Measurements from ENCODE around the gene FTSJ1.

The FTSJ1 gene

GRCh38 chrX:48475296-48475695 lies 703 bp upstream of the FTSJ1 start:
- H3K4me1 ChIP-seq (ENCODE audit: low read length), result no peaks in the 10 kb centered on the region
- H3K4me2 ChIP-seq (ENCODE audit: low read depth, low read length), result peak overlapping the region; percentile 74
- H3K9me3 ChIP-seq (replicated peaks; ENCODE audit: insufficient read depth, low read length), result no peaks in the 10 kb centered on the region
- DNase-seq, result no peak
- TF ChIP-seq CTCF (IDR thresholded peaks at IDR 0.05; ENCODE audit: low read length) (no peak), EZH2phosphoT487 (IDR thresholded peaks at IDR 0.05; ENCODE audit: low read length) (no peak), EZH2 (optimal IDR thresholded peaks at IDR 0.05; ENCODE audit: low read depth, low read length) (no peak)
- H4K20me1 ChIP-seq (ENCODE audit: insufficient read depth, low read length), result no peaks in the 10 kb centered on the region
- H3K9me2 ChIP-seq (replicated peaks; ENCODE audit: insufficient read depth, low read length), result no peaks in the 10 kb centered on the region
- peak overlapping the region; percentile 80 for H2AFZ ChIP-seq (ENCODE audit: low read length)
- no peaks in the 10 kb centered on the region for H3K27me3 ChIP-seq (replicated peaks; ENCODE audit: insufficient read depth, low read length)
- H3K9ac ChIP-seq (ENCODE audit: low read length), result peak overlapping the region; percentile 89
- H3K79me2 ChIP-seq (ENCODE audit: low read length), result peaks cover 36% of the 10 kb centered on the region
- no peaks in the 10 kb centered on the region for H3F3A ChIP-seq (ENCODE audit: insufficient read depth, low read length)
- H3K36me3 ChIP-seq (replicated peaks; ENCODE audit: insufficient read depth, low read length), result no peaks in the 10 kb centered on the region
- peak overlapping the region; percentile 90 for H3K4me3 ChIP-seq (ENCODE audit: low read length)
- peak overlapping the region; percentile 57; the same call in 1 of the 2 replicates for H3K27ac ChIP-seq (ENCODE audit: low read length)

DNA sequence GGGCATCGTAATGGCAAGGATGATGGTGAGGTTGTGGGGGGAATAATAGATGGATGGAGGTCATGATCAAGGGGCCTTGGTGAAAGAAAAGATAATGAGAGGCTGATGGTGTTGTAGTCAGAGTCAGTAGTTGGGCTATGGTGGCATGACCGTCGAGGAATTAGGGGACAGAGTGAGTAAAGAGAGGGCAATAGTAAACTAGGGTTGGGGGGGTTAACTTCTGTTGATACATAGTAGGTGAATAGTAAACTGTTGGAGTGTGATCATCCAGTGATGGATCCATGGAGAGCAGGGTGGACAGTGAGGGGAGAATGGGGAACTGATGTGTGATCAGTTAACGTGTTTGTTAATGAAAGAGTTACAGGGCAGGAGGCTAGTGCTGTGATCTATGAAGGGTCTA lies 920 bp downstream of the FTSJ1 start:
- H3K4me1 ChIP-seq (ENCODE audit: low read length), result no peaks in the 10 kb centered on the region
- H3K4me2 ChIP-seq (ENCODE audit: low read depth, low read length), result peak overlapping the region; percentile 74
- no peaks in the 10 kb centered on the region for H3K36me3 ChIP-seq (replicated peaks; ENCODE audit: insufficient read depth, low read length)
- H3K9me3 ChIP-seq (replicated peaks; ENCODE audit: insufficient read depth, low read length), result no peaks in the 10 kb centered on the region
- no peak overlapping the region for H3K27ac ChIP-seq (ENCODE audit: low read length)
- no peak for DNase-seq
- H3K79me2 ChIP-seq (ENCODE audit: low read length), result peaks cover 36% of the 10 kb centered on the region
- H3K27me3 ChIP-seq (replicated peaks; ENCODE audit: insufficient read depth, low read length), result no peaks in the 10 kb centered on the region
- H3K9me2 ChIP-seq (replicated peaks; ENCODE audit: insufficient read depth, low read length), result no peaks in the 10 kb centered on the region
- TF ChIP-seq CTCF (IDR thresholded peaks at IDR 0.05; ENCODE audit: low read length), result no peak
- TF ChIP-seq EZH2 (optimal IDR thresholded peaks at IDR 0.05; ENCODE audit: low read depth, low read length), result no peak
- TF ChIP-seq EZH2phosphoT487 (IDR thresholded peaks at IDR 0.05; ENCODE audit: low read length), result no peak
- H3F3A ChIP-seq (ENCODE audit: insufficient read depth, low read length), result no peaks in the 10 kb centered on the region
- H3K4me3 ChIP-seq (ENCODE audit: low read length), result peak overlapping the region; percentile 90
- H2AFZ ChIP-seq (ENCODE audit: low read length), result no peak overlapping the region
- H3K9ac ChIP-seq (ENCODE audit: low read length), result peak overlapping the region; percentile 89; the same call in 1 of the 2 replicates
- no peaks in the 10 kb centered on the region for H4K20me1 ChIP-seq (ENCODE audit: insufficient read depth, low read length)

GRCh38 chrX:48477960-48478755 lies 2.2 kb downstream of the FTSJ1 start:
- Histone ChIP-seq H3K9me2 (replicated peaks; ENCODE audit: insufficient read depth, low read length) (no peaks in the 10 kb centered on the region), H3K27me3 (replicated peaks; ENCODE audit: insufficient read depth, low read length) (no peaks in the 10 kb centered on the region), H3K4me3 (ENCODE audit: low read length) (no peak overlapping the region), H4K20me1 (ENCODE audit: insufficient read depth, low read length) (no peaks in the 10 kb centered on the region), H3K4me2 (ENCODE audit: low read depth, low read length) (no peak overlapping the region), H3K79me2 (ENCODE audit: low read length) (peaks cover 36% of the 10 kb centered on the region), H2AFZ (ENCODE audit: low read length) (no peak overlapping the region), H3K9ac (ENCODE audit: low read length) (no peak overlapping the region), H3K27ac (ENCODE audit: low read length) (no peak overlapping the region), H3K36me3 (replicated peaks; ENCODE audit: insufficient read depth, low read length) (no peaks in the 10 kb centered on the region), H3F3A (ENCODE audit: insufficient read depth, low read length) (no peaks in the 10 kb centered on the region), H3K4me1 (ENCODE audit: low read length) (no peaks in the 10 kb centered on the region), H3K9me3 (replicated peaks; ENCODE audit: insufficient read depth, low read length) (no peaks in the 10 kb centered on the region)
- no peak for DNase-seq
- TF ChIP-seq EZH2phosphoT487 (IDR thresholded peaks at IDR 0.05; ENCODE audit: low read length) (no peak), EZH2 (optimal IDR thresholded peaks at IDR 0.05; ENCODE audit: low read depth, low read length) (no peak), CTCF (IDR thresholded peaks at IDR 0.05; ENCODE audit: low read length) (no peak)

Measured in MM.1S (cell line).